Liver (tissue), 3 donors: ENCODE results near the gene N4BP2.
"Not testable (repeated sequence)": the region's sequence is repeated elsewhere in the genome, so short reads cannot be mapped to it uniquely, and the experiment has no call there.

Experiments
- TAF1 ChIP-seq: conservative IDR thresholded peaks from 2 replicates; pipeline ENCODE4 v1.6.1; 2016; ENCODE audit warnings: antibody characterized with exemption, mild to moderate bottlenecking
- TF ChIP-seq, protein P1 (sequence below): fragments of 150-350 bp; IDR thresholded peaks from 2 replicates; pipeline ENCODE4 v1.5.1; 2017; ENCODE audit warnings: improper control_type of control experiment, low read depth, low read length; ENCODE audit not compliant: missing input control
- donor health status: healthy.
- donor health status: healthy.

DNA sequence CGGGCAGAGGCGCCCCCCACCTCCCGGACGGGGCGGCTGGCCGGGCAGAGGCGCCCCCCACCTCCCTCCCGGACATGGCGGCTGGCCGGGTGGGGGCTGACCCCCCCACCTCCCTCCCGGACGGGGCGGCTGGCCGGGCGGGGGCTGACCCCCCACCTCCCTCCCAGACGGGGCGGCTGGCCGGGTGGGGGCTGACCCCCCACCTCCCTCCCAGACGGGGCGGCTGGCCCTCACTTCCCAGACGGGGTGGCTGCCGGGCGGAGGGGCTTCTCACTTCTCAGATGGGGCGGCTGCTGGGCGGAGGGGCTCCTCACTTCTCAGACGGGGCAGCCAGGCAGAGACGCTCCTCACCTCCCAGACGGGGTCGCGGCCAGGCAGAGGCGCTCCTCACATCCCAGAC, 90.8 kb downstream of the N4BP2 start:
- TF ChIP-seq TAF1, result not testable (repeated sequence)
- TF ChIP-seq, protein P1, sequence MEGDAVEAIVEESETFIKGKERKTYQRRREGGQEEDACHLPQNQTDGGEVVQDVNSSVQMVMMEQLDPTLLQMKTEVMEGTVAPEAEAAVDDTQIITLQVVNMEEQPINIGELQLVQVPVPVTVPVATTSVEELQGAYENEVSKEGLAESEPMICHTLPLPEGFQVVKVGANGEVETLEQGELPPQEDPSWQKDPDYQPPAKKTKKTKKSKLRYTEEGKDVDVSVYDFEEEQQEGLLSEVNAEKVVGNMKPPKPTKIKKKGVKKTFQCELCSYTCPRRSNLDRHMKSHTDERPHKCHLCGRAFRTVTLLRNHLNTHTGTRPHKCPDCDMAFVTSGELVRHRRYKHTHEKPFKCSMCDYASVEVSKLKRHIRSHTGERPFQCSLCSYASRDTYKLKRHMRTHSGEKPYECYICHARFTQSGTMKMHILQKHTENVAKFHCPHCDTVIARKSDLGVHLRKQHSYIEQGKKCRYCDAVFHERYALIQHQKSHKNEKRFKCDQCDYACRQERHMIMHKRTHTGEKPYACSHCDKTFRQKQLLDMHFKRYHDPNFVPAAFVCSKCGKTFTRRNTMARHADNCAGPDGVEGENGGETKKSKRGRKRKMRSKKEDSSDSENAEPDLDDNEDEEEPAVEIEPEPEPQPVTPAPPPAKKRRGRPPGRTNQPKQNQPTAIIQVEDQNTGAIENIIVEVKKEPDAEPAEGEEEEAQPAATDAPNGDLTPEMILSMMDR, result not testable (repeated sequence)
